HEK293 (cell line): ENCODE measurements around the gene GABBR2.

Experiments used
- CTCF ChIA-PET: fragments of 350-600 bp; formaldehyde crosslinking; extraction: SDS; loops from one replicate; lab custom pipeline; 2021; ENCODE audit warnings: antibody characterized with exemption; lab: Yijun Ruan, JAX
- POLR2A ChIA-PET: fragments of 300-600 bp; formaldehyde crosslinking; extraction: SDS; loops from one replicate; lab custom pipeline; 2020; ENCODE audit warnings: antibody characterized with exemption, inconsistent platforms; lab: Yijun Ruan, JAX
- H3K27ac ChIP-seq: fragments of 200-500 bp; sonication (Bioruptor generic); 2 replicates; pipeline ENCODE4 v1.5.1; 2014; ENCODE audit warnings: low read depth, low read length, control low read depth, inconsistent platforms; ENCODE audit errors: extremely low read depth
- H3K36me3 ChIP-seq, 2 experiments: fragments of 200-500 bp in 1 of 2; sonication (Bioruptor generic) in 1 of 2; 1 replicate in 1 of 2; 2 replicates in 1 of 2; pipeline ENCODE4 v1.5.1; 2014 to 2017; ENCODE audit warnings: inconsistent platforms in 2 of 2, low read length in 2 of 2; ENCODE audit not compliant: control insufficient read depth in 2 of 2, insufficient read depth in 1 of 2
- H3K4me1 ChIP-seq: fragments of 200-500 bp; sonication (Bioruptor generic); 2 replicates; pipeline ENCODE4 v1.5.1; 2014; ENCODE audit warnings: mild to moderate bottlenecking, low read length, inconsistent platforms; ENCODE audit not compliant: control insufficient read depth, insufficient read depth
- H3K4me3 ChIP-seq: 2 replicates; pipeline ENCODE4 v1.5.1; 2011; ENCODE audit warnings: low read depth, mild to moderate bottlenecking, control low read depth, low read length, moderate library complexity
- H3K9me3 ChIP-seq: fragments of 200-500 bp; sonication (Bioruptor generic); 2 replicates; pipeline ENCODE4 v1.5.1; 2014; ENCODE audit warnings: low read depth, low read length, inconsistent platforms; ENCODE audit not compliant: control insufficient read depth, insufficient read depth
- AEBP2 ChIP-seq: fragments of 450-650 bp; formaldehyde crosslinking; IDR thresholded peaks from 2 replicates; pipeline ENCODE4 v1.5.1; 2016; ENCODE audit warnings: missing biosample characterization, missing genetic modification characterization, borderline replicate concordance
- GLI2 ChIP-seq: fragments of 450-650 bp; formaldehyde crosslinking; IDR thresholded peaks from 2 replicates; pipeline ENCODE4; 2017; ENCODE audit warnings: missing biosample characterization, missing genetic modification characterization, low read depth, borderline replicate concordance
- GLIS2 ChIP-seq: fragments of 450-650 bp; formaldehyde crosslinking; IDR thresholded peaks from 2 replicates; pipeline ENCODE4 v1.5.1; 2016; ENCODE audit warnings: missing biosample characterization, missing genetic modification characterization
- HOXA7 ChIP-seq: sonication (generic); formaldehyde crosslinking; IDR thresholded peaks from 2 replicates; pipeline ENCODE4 v1.8.1; 2022; ENCODE audit warnings: missing genetic modification reagents, borderline replicate concordance
- IKZF3 ChIP-seq: fragments of 450-650 bp; IDR thresholded peaks from 2 replicates; pipeline ENCODE4 v1.5.0; 2018; ENCODE audit warnings: missing biosample characterization, mild to moderate bottlenecking, missing genetic modification characterization, moderate library complexity
- KLF7 ChIP-seq: fragments of 450-650 bp; formaldehyde crosslinking; IDR thresholded peaks from 2 replicates; pipeline ENCODE4 v1.5.1; 2016; ENCODE audit warnings: missing biosample characterization, missing genetic modification characterization, borderline replicate concordance
- SP3 ChIP-seq: fragments of 450-650 bp; formaldehyde crosslinking; IDR thresholded peaks from 2 replicates; pipeline ENCODE4 v1.5.1; 2016; ENCODE audit warnings: missing biosample characterization, missing genetic modification characterization
- SP7 ChIP-seq: fragments of 450-650 bp; formaldehyde crosslinking; IDR thresholded peaks from 2 replicates; pipeline ENCODE4 v1.5.1; 2016; ENCODE audit warnings: missing biosample characterization, missing genetic modification characterization
- ZFP3 ChIP-seq: fragments of 450-650 bp; formaldehyde crosslinking; IDR thresholded peaks from 2 replicates; pipeline ENCODE4 v1.5.1; 2016; ENCODE audit warnings: low read depth, missing biosample characterization, missing genetic modification characterization
- ZNF10 ChIP-seq: fragments of 450-650 bp; formaldehyde crosslinking; IDR thresholded peaks from 2 replicates; pipeline ENCODE4 v1.5.1; 2017; ENCODE audit warnings: missing biosample characterization, missing genetic modification characterization
- ZNF138 ChIP-seq: fragments of 450-650 bp; formaldehyde crosslinking; IDR thresholded peaks from 2 replicates; pipeline ENCODE4 v1.5.1; 2016; ENCODE audit warnings: missing biosample characterization, missing genetic modification characterization, borderline replicate concordance
- ZNF155 ChIP-seq: fragments of 450-650 bp; formaldehyde crosslinking; IDR thresholded peaks from 2 replicates; pipeline ENCODE4 v1.5.1; 2016; ENCODE audit warnings: missing biosample characterization, missing genetic modification characterization
- ZNF184 ChIP-seq: fragments of 450-650 bp; IDR thresholded peaks from 2 replicates; pipeline ENCODE4 v1.5.1; 2018; ENCODE audit warnings: missing biosample characterization, mild to moderate bottlenecking, missing genetic modification characterization
- ZNF2 ChIP-seq: fragments of 450-650 bp; formaldehyde crosslinking; IDR thresholded peaks from 2 replicates; pipeline ENCODE4 v1.5.1; 2016; ENCODE audit warnings: missing biosample characterization, missing genetic modification characterization
- ZNF211 ChIP-seq: fragments of 450-650 bp; formaldehyde crosslinking; IDR thresholded peaks from 2 replicates; pipeline ENCODE4 v1.5.1; 2016; ENCODE audit warnings: low read depth, missing biosample characterization, missing genetic modification characterization
- ZNF311 ChIP-seq: fragments of 450-650 bp; formaldehyde crosslinking; IDR thresholded peaks from 2 replicates; pipeline ENCODE4 v1.5.1; 2017; ENCODE audit warnings: missing biosample characterization, missing genetic modification characterization, borderline replicate concordance
- ZNF354C ChIP-seq: fragments of 450-650 bp; formaldehyde crosslinking; IDR thresholded peaks from 2 replicates; pipeline ENCODE4 v1.5.1; 2016; ENCODE audit warnings: missing biosample characterization, missing genetic modification characterization, low read depth, borderline replicate concordance
- ZNF366 ChIP-seq: fragments of 450-650 bp; formaldehyde crosslinking; conservative IDR thresholded peaks from 2 replicates; pipeline ENCODE4 v1.5.1; 2016; ENCODE audit warnings: missing biosample characterization, missing genetic modification characterization
- ZNF37A ChIP-seq: fragments of 450-650 bp; IDR thresholded peaks from 2 replicates; pipeline ENCODE4 v1.5.1; 2018; ENCODE audit warnings: missing biosample characterization, missing genetic modification characterization
- ZNF394 ChIP-seq: fragments of 450-650 bp; formaldehyde crosslinking; IDR thresholded peaks from 2 replicates; pipeline ENCODE4 v1.5.1; 2016; ENCODE audit warnings: missing biosample characterization, missing genetic modification characterization, mild to moderate bottlenecking, moderate library complexity, borderline replicate concordance
- ZNF416 ChIP-seq: fragments of 450-650 bp; formaldehyde crosslinking; IDR thresholded peaks from 2 replicates; pipeline ENCODE4 v1.5.1; 2016; ENCODE audit warnings: missing biosample characterization, missing genetic modification characterization
- ZNF513 ChIP-seq: fragments of 450-650 bp; IDR thresholded peaks from 2 replicates; pipeline ENCODE4 v1.5.1; 2018; ENCODE audit warnings: missing biosample characterization, missing genetic modification characterization
- ZNF514 ChIP-seq: fragments of 450-650 bp; formaldehyde crosslinking; IDR thresholded peaks from 2 replicates; pipeline ENCODE4 v1.5.1; 2016; ENCODE audit warnings: missing biosample characterization, missing genetic modification characterization
- ZNF621 ChIP-seq: fragments of 450-650 bp; formaldehyde crosslinking; IDR thresholded peaks from 2 replicates; pipeline ENCODE4 v1.5.1; 2017; ENCODE audit warnings: missing biosample characterization, missing genetic modification characterization
- ZNF629 ChIP-seq: fragments of 450-650 bp; formaldehyde crosslinking; IDR thresholded peaks from 2 replicates; pipeline ENCODE4 v1.5.1; 2017; ENCODE audit warnings: missing biosample characterization, missing genetic modification characterization
- ZNF692 ChIP-seq: fragments of 450-650 bp; formaldehyde crosslinking; IDR thresholded peaks from 2 replicates; pipeline ENCODE4 v1.5.1; 2016; ENCODE audit warnings: missing biosample characterization, missing genetic modification characterization
- ZNF843 ChIP-seq: fragments of 450-650 bp; formaldehyde crosslinking; IDR thresholded peaks from 2 replicates; pipeline ENCODE4 v1.5.1; 2016; ENCODE audit warnings: missing biosample characterization, missing genetic modification characterization
- ZSCAN5A ChIP-seq: fragments of 450-650 bp; formaldehyde crosslinking; IDR thresholded peaks from 2 replicates; pipeline ENCODE4 v1.5.1; 2016; ENCODE audit warnings: missing biosample characterization, missing genetic modification characterization

The GABBR2 gene

GRCh38 chr9:98369896-98370295 lies 338.8 kb downstream of the GABBR2 start:
- TF ChIP-seq ZNF211 (tag by site-specific recombination) (no peak), ZNF2 (tag by site-specific recombination) (no peak), GLIS2 (tag by site-specific recombination) (no peak), ZNF155 (tag by site-specific recombination) (no peak), ZNF366 (tag by site-specific recombination) (no peak), ZFP3 (tag by site-specific recombination) (no peak), ZSCAN5A (tag by site-specific recombination) (no peak), ZNF629 (no peak), SP7 (tag by site-specific recombination) (no peak), ZNF514 (tag by site-specific recombination) (no peak), HOXA7 (no peak), KLF7 (tag by site-specific recombination) (no peak), ZNF692 (no peak), ZNF184 (tag by site-specific recombination) (no peak), IKZF3 (no peak), ZNF416 (tag by site-specific recombination) (no peak)
- TF ChIP-seq, all 188 proteins: peak for 0
- Histone ChIP-seq H3K9me3 (no peaks in the 10 kb centered on the region), H3K36me3 (no peaks in the 10 kb centered on the region), H3K4me3 (no peak overlapping the region), H3K27ac (no peak overlapping the region), H3K4me1 (no peaks in the 10 kb centered on the region)
- POLR2A ChIA-PET, result no interaction called here
- CTCF ChIA-PET, result no interaction called here

GRCh38 chr9:98369471-98369870 lies 339.3 kb downstream of the GABBR2 start:
- Histone ChIP-seq H3K4me1 (no peaks in the 10 kb centered on the region), H3K36me3 (no peaks in the 10 kb centered on the region), H3K4me3 (no peak overlapping the region), H3K9me3 (no peaks in the 10 kb centered on the region), H3K27ac (no peak overlapping the region)
- TF ChIP-seq ZNF354C (tag by site-specific recombination) (no peak), ZNF843 (tag by site-specific recombination) (no peak), ZNF10 (tag by site-specific recombination) (no peak)
- CTCF ChIA-PET, result no interaction called here
- POLR2A ChIA-PET, result no interaction called here

- ChIA-PET POLR2A (no interaction called here), CTCF (no interaction called here)
- Histone ChIP-seq H3K4me1 (no peaks in the 10 kb centered on the region), H3K4me3 (no peak overlapping the region), H3K36me3 (no peaks in the 10 kb centered on the region), H3K27ac (no peak overlapping the region), H3K9me3 (no peaks in the 10 kb centered on the region)
- no peak for TF ChIP-seq SP3
- no peak for TF ChIP-seq ZNF311 (tag by site-specific recombination)
- TF ChIP-seq ZFP3 (tag by site-specific recombination), result no peak
- no peak for TF ChIP-seq ZNF37A (tag by site-specific recombination)
- no peak for TF ChIP-seq AEBP2 (tag by site-specific recombination)
- no peak for TF ChIP-seq ZNF394
- TF ChIP-seq ZNF621 (tag by site-specific recombination), result no peak
- no peak for TF ChIP-seq ZNF138 (tag by site-specific recombination)
- TF ChIP-seq ZNF513 (tag by site-specific recombination), result no peak
- no peak for TF ChIP-seq ZNF692
- TF ChIP-seq GLI2 (tag by site-specific recombination), result no peak
These were observed 339.7 kb downstream of the GABBR2 start for GRCh38 chr9:98369066-98369425.
